Panc1 (cell line): Measurements from ENCODE around the gene C11orf24.

ENCODE experiments used
- CTCF ChIP-seq: fragments of 450-650 bp; IDR thresholded peaks from 2 replicates; pipeline ENCODE4 v1.5.1; 2017; ENCODE audit warnings: mild to moderate bottlenecking
- SIN3A ChIP-seq: IDR thresholded peaks from 2 replicates; pipeline ENCODE4 v1.6.1; 2012; ENCODE audit warnings: low read depth, mild to moderate bottlenecking, low read length, moderate library complexity, borderline replicate concordance; ENCODE audit not compliant: insufficient read depth

DNA sequence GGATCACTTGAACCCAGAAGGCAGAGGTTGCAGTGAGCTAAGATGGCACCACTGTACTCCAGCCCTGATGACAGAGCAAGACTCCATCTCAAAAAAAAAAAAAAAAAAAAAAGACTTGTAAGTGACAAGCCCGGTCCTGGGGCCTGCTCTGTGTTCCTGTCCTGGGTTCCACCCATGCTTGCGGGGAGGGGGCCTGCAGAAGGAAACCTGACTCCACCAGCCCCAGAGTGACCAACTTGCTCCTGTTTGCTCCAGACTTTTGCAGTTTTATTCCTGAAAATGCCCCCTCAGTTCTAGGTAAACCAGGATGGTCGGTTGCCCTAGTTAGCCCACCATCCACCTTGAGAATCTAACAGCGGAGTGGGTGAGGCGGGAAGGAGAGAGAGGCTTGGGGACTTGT lies 30.5 kb upstream of the C11orf24 start:
- TF ChIP-seq CTCF = no peak
- TF ChIP-seq SIN3A = no peak
